ENCODE data around the gene RBBP7.

GRCh38 chrX:16839852-16840460, 30.2 kb downstream of the RBBP7 start:
- TF ChIP-seq CTCF (conservative IDR thresholded peaks at IDR 0.05 in 1 of 2, IDR thresholded peaks at IDR 0.05 in 1 of 2; ENCODE audit: low read depth in 1 of 2, low read length in 2 of 2) (no peak), EZH2 (IDR thresholded peaks at IDR 0.05; ENCODE audit: low read length, missing control alignments) (no peak)

All from fibroblast of lung (primary cell).